Left ventricle myocardium inferior (tissue), 1 donor: Measurements from ENCODE around the gene MEGF11. TPM values are rescaled to one million over a fixed set of nuclear protein-coding genes. Genes with fewer than 3 reads are reported as not detected.

Source experiments
- DNase-seq: peaks from one replicate; pipeline ENCODE4 v3.0.0-alpha.2; 2020
- H3K27ac ChIP-seq: fragments of 200-600 bp; replicated peaks from 2 replicates; pipeline ENCODE4 v1.8.0; 2021
- H3K27me3 ChIP-seq: fragments of 200-600 bp; 2 replicates; pipeline ENCODE4 v1.8.0; 2021; ENCODE audit warnings: low read depth
- H3K36me3 ChIP-seq: fragments of 200-600 bp; 2 replicates; pipeline ENCODE4 v1.8.0; 2021
- H3K4me1 ChIP-seq: fragments of 200-600 bp; 2 replicates; pipeline ENCODE4 v1.8.0; 2021
- H3K4me3 ChIP-seq: fragments of 200-600 bp; 2 replicates; pipeline ENCODE4 v1.8.0; 2021; ENCODE audit warnings: mild to moderate bottlenecking, moderate library complexity
- H3K9me3 ChIP-seq: fragments of 200-600 bp; replicated peaks from 2 replicates; pipeline ENCODE4 v1.8.0; 2021
- intact Hi-C: fragments of 100-400 bp; cut with micrococcal nuclease; formaldehyde crosslinking; loops from one replicate; pipeline ENCODE4 v1.11.0; 2022
- total RNA-seq: library from RNA; stranded (reverse); fragmentation: NEBNext Ultra II Directional; extraction: Animal tissue kit (Norgen Biotek cat#: 25700); gene quantifications from one replicate; pipeline ENCODE4 v1.2.1, GENCODE V29; 2021
- TF ChIP-seq, protein P1 (sequence below): fragments of 200-600 bp; IDR thresholded peaks from 2 replicates; pipeline ENCODE4 v1.8.0; 2021; ENCODE audit warnings: antibody characterized with exemption, mild to moderate bottlenecking, borderline replicate concordance
- donor health status: DM: no; HTN: yes; CAD: no; lungs with severe emphysema.

The MEGF11 gene
- total RNA-seq, 1 donor from 2014 or later, result not detected

DNA sequence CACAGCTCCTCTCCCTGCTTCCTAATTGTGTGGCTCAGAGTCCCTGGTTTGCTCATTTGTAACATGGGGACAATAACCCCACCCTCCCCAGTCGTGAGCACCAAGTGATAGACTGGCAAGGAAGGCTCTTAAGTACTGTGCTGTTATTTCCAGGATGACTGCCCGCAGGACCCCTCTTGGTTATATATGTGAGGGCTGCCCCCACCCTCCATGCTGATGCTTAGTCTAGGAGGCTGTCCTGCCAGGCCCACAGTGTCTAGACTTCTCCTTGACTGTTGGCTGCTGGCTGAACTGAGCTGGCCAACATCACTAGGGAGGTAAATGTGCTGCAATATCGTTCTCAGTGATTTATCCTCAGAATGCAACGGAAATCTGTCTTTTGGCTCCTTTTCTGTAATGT, 339.2 kb downstream of the MEGF11 start:
- TF ChIP-seq, protein P1, sequence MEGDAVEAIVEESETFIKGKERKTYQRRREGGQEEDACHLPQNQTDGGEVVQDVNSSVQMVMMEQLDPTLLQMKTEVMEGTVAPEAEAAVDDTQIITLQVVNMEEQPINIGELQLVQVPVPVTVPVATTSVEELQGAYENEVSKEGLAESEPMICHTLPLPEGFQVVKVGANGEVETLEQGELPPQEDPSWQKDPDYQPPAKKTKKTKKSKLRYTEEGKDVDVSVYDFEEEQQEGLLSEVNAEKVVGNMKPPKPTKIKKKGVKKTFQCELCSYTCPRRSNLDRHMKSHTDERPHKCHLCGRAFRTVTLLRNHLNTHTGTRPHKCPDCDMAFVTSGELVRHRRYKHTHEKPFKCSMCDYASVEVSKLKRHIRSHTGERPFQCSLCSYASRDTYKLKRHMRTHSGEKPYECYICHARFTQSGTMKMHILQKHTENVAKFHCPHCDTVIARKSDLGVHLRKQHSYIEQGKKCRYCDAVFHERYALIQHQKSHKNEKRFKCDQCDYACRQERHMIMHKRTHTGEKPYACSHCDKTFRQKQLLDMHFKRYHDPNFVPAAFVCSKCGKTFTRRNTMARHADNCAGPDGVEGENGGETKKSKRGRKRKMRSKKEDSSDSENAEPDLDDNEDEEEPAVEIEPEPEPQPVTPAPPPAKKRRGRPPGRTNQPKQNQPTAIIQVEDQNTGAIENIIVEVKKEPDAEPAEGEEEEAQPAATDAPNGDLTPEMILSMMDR, result no peak
- no peak overlapping the region for H3K4me3 ChIP-seq
- H3K36me3 ChIP-seq, result peaks cover 34% of the 10 kb centered on the region
- intact Hi-C loops, result no loop called here
- H3K27me3 ChIP-seq, result no peaks in the 10 kb centered on the region
- no peak for DNase-seq
- H3K27ac ChIP-seq, result no peak overlapping the region
- H3K9me3 ChIP-seq, result no peaks in the 10 kb centered on the region
- peaks cover 9% of the 10 kb centered on the region for H3K4me1 ChIP-seq

DNA sequence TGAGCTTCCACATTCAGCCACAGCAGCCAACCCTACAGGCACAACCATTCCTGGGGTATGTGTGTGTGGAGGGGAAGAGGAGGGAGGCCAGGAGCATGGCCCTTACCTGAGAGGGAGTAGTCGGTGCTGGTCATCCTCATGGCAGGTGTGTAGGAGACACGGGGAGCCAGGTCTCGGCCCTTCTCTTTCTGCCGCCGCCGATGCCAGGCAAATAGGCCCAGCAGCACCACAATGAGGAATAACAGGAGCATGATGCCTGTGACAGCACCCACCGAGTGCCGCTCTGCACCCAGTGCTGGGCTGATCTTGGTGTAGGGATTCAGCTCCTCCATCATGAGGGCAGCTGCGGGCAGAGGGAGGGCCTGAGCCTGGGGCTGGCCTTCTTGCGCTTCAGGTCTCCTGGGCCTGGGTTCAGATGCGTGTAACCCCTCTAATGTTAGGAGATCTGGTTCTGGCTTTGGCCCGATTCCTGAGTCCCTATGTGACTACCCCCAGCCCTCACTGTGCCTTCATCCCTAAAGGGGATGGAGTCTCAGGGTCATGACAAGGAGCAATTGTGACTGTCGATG, 339.8 kb downstream of the MEGF11 start:
- TF ChIP-seq, protein P1, result no peak
- intact Hi-C loops, result no loop called here
- Histone ChIP-seq H3K27me3 (no peaks in the 10 kb centered on the region), H3K36me3 (peaks cover 35% of the 10 kb centered on the region), H3K27ac (no peak overlapping the region), H3K9me3 (no peaks in the 10 kb centered on the region), H3K4me3 (no peak overlapping the region), H3K4me1 (peaks cover 9% of the 10 kb centered on the region)
- no peak for DNase-seq

DNA sequence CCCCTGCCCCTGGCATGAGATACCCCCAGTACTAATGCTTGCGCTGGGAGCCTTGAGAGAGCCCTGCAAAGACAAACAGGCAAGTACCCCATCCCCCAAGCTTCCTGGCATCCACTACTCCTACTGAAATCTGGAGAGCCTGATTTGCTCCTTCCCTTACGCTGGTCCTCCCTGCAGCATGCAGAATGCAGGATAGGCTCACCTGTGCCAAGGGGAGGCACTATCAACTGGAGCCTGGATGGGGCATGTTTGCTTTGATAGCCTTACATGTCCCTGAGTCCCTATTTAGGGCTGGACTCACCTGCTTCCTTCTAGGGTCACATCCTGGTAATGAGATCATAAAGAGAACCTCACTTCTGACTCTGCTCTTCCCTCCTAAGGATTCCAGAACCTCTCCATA, 341.3 kb downstream of the MEGF11 start:
- Histone ChIP-seq H3K4me1 (peaks cover 9% of the 10 kb centered on the region), H3K27me3 (no peaks in the 10 kb centered on the region), H3K27ac (no peak overlapping the region), H3K4me3 (no peak overlapping the region), H3K9me3 (no peaks in the 10 kb centered on the region), H3K36me3 (peaks cover 42% of the 10 kb centered on the region)
- DNase-seq, result no peak
- TF ChIP-seq, protein P1, result no peak
- intact Hi-C loops, result no loop called here

DNA sequence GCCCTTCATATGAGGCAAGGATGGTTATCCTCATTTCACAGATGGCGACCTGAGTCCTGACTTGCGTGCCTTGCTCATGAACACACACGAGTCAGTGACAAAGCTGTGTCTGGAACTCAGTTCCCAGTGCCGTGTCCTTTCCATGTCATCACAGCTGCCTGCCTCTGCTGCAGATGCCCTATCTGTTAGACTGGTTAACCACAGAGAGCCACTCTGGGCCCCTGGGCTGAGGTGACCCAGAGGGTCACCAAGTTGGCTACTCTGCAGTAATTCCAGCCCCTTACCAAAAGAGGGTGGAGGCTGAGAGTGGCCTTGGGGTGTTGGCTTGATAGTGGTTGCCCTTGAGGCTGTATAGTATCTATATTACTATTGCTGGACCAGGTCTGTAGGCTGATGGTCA, 343.2 kb downstream of the MEGF11 start:
- Histone ChIP-seq H3K9me3 (no peaks in the 10 kb centered on the region), H3K36me3 (peaks cover 57% of the 10 kb centered on the region), H3K4me3 (no peak overlapping the region), H3K27me3 (no peaks in the 10 kb centered on the region), H3K4me1 (no peaks in the 10 kb centered on the region), H3K27ac (no peak overlapping the region)
- intact Hi-C loops, result no loop called here
- TF ChIP-seq, protein P1, result no peak
- DNase-seq, result no peak

DNA sequence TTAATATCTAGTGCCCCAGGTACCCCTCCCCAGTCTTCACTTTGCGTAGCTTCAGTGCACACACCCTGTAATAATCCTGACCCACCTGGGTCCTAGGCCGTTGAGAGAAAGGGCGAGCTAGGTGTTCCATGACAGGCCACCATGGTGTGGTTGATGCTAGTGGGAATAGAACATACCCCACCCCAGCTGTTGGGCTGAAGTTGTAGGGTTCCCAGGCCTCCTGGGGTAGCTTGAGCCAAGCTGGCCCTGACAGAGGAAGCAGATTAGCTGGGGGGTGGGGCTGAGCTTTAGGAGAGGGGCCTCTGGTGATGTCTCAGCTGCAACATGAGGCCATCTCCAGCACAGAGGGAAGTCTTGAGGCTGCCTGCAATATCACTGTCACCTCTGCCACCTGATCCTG, 343.7 kb downstream of the MEGF11 start:
- H3K27me3 ChIP-seq, result no peaks in the 10 kb centered on the region
- no peaks in the 10 kb centered on the region for H3K4me1 ChIP-seq
- H3K27ac ChIP-seq, result no peak overlapping the region
- H3K9me3 ChIP-seq, result no peaks in the 10 kb centered on the region
- intact Hi-C loops, result no loop called here
- peaks cover 63% of the 10 kb centered on the region for H3K36me3 ChIP-seq
- TF ChIP-seq, protein P1, result no peak
- no peak overlapping the region for H3K4me3 ChIP-seq
- no peak for DNase-seq

DNA sequence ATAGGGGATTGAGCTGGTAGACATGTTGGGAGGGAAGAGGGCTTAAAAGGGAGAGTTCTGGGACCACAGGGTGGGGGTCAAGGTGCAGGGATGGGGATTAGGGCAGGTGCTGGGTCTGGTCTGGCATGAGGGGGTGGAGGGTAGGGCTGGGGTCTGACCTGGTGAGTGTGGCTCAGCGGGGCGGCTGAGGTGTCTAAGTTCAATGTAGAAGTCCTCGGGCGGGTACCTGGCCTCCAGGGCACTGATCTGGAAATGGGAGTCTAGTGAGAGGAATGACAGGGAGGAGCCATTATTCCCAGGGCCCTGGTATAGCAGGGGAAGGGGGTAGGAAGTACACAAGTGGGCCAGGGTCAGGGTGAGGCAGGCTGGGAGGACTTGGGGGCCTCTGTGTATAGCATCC, 344.7 kb downstream of the MEGF11 start:
- TF ChIP-seq, protein P1, result no peak
- Histone ChIP-seq H3K4me1 (peaks cover 7% of the 10 kb centered on the region), H3K27me3 (no peaks in the 10 kb centered on the region)

More for the DNA sequence above, 344.7 kb downstream of the MEGF11 start:
- peaks cover 65% of the 10 kb centered on the region for H3K36me3 ChIP-seq
- no peak overlapping the region for H3K4me3 ChIP-seq
- no peak for DNase-seq
- H3K27ac ChIP-seq, result no peak overlapping the region
- no peaks in the 10 kb centered on the region for H3K9me3 ChIP-seq
- intact Hi-C loops, result no loop called here
